HG02623 (cell line): ENCODE results near the gene SGSM1.
"Not testable (repeated sequence)": the region's sequence is repeated elsewhere in the genome, so short reads cannot be mapped to it uniquely, and the experiment has no call there.

Experiments used
- ATAC-seq: cut with Tn5 transposase; IDR thresholded peaks from one replicate; pipeline ENCODE4 v1.9.1; 2021; ENCODE audit warnings: moderate library complexity; ENCODE audit not compliant: unreplicated experiment

SGSM1 gene

DNA sequence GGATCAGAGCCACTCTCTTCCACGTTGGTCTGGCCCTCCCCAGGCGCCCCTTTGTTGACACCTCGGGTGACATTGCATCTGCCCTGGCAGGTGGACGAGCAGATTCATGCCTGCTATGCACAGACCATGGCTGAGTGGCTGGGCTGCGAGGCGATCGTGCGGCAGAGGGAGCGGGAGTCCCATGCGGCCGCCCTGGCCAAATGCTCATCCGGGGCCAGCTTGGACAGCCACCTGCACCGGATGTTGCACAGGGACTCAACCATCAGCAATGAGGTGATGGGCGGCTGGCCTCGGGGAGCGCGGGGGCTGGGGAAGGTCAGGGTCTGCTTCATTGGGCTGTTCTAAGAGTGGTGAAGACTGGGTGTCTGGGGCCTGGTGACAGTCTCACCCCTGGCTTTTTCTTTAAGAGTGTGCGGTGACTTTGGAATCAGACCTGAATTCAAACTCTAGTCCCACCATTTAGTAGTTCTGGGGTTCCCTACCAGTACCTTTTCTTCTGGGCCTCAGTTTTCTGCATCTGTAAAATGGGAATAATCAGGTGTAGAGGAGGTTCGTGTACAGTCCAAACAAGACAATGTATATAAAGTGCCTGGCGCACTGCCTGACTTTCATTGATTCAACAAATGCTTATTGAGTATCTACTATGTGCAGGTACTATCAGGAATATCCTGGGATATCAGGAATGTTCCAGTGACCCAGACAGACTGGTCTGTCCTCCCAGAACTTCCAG is 87.5 kb downstream of the SGSM1 start:
- no peak for ATAC-seq

DNA sequence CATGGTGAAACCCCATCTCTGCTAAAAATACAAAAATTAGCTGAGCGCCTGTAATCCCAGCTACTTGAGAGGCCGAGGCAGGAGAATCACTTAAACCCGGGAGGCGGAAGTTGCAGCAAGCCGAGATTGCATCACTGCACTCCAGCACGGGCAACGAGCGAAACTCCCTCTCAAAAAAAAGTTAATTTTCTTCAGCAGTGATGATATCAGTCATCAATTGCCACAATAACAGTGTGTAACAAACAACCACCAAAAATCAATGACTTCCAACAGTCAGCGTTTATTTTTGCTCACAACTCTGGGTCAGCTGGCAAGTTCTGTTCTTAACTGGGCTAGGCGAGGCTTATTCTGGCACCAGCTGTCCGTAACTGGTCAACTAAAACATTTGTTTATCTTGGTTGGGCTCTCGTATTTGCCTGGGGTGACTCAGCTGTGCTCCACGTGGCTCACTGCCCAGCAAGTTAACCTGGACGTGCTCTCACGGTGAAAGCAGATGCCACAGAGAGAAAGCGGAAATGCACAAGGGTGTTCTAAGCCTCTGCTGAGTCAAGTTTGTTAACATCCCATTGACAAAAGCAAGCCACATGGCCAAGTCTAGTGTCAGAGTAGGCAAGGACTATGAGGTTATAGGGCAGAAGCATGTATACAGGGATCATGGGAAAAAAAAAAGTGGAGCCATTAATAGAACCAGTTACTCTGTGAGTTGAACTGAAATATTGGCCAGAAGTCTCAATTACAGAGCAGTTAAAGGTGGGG is 88.4 kb downstream of the SGSM1 start:
- ATAC-seq: no peak

GRCh38 chr22:24894998-24895397 is 89.0 kb downstream of the SGSM1 start:
- no peak for ATAC-seq

DNA sequence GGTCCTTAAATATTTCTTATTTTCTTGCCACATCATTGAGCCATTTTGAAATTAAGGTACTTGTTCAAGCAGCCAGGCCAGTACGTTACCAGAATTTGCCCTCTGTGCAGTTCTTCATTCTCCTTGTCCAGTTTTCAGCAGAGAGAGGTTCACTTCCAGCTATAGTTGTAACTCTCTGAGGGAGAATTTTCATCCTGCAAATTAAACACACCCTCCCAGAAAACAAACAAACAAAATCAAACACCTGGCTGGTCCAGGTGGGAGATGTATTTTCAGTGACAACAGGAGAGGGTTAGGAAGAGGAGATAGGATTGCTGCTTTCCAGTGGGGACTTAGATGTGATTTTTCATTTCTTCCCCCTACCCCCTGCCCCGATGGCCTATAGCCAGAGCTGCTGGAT is 95.4 kb downstream of the SGSM1 start:
- ATAC-seq: no peak

GRCh38 chr22:24905909-24906308 is 99.9 kb downstream of the SGSM1 start:
- no peak for ATAC-seq

- not testable (repeated sequence) for ATAC-seq
Observed at GRCh38 chr22:24907101-24907500, 101.1 kb downstream of the SGSM1 start.

- no peak for ATAC-seq
Observed at GRCh38 chr22:24920029-24920428, 114.0 kb downstream of the SGSM1 start.

DNA sequence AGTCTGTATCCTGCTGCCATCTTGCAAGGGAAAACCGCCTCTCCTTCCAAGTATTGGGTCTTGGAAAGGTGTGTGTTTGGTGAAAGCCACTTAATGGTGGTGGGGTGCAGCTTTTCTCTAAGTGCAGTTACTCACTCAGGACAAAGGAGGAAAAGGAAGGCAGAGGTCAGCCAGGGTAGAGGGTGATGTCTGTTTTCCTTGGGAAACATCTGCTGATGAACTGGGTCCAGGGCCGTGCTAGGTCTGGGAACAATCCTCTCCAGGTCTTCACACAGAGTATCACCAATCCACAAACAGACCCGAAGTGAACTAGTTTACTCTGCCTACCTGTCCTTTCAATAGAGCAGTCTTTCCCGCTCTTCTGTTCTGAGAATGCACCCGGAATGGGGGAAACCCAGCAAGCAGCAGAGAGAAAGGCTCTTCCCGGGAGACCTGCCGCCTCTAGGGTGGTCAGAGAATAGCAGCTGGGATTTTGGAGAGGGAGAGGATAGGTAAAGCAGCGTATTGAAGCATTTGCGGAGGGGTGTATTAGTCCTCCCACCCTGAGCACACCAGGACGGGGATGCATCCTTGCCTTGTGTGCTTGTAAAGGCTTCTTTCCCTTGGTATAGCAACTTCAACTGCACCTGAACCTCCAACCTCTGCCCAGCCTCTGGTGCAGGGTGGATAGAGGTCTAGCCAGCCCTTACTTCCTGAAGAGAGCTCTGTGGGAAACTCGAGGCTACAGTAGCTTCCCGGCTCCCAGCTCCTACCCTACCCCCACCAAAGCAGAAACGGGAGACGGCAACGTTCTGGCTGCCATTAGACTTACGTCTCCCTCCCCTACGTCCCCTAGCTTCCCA is 119.8 kb downstream of the SGSM1 start:
- no peak for ATAC-seq

GRCh38 chr22:24926428-24926725 is 120.4 kb downstream of the SGSM1 start:
- ATAC-seq: no peak

- no peak for ATAC-seq
Observed at GRCh38 chr22:24926849-24927579, 121.0 kb downstream of the SGSM1 start.

GRCh38 chr22:24928322-24928721 is 122.3 kb downstream of the SGSM1 start:
- ATAC-seq: no peak

- ATAC-seq: no peak
Observed at GRCh38 chr22:24930678-24931077, 124.7 kb downstream of the SGSM1 start.

DNA sequence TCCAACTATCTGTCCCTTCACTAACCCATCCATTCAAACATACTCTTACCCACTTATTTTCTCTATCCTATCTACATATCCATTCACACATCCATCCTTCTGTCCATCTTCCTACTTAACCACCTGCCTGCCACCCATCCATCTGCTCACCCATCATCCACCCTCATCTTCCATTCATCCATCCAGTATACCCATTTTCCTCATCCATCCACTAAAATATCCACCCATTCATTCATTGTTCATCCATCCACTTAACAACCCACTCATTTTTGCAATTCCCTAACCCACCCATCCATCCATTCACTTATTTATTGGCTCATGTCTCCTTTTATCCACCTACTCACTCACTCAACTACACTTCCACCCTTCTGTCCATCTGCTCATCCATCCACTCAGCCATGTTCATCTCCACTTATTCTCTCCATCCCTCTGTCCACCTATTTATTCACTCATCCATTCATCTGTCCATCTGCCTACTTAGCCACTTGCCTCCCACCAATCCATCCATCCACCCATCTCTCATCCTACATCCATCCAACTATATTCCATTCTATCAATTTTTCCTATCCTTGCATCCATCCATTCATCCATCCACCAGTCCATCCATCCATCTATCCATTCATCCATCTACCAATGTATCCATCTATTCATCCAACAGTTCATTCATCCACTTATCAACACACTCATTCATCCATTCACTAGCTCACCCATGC is 129.9 kb downstream of the SGSM1 start:
- ATAC-seq: no peak

DNA sequence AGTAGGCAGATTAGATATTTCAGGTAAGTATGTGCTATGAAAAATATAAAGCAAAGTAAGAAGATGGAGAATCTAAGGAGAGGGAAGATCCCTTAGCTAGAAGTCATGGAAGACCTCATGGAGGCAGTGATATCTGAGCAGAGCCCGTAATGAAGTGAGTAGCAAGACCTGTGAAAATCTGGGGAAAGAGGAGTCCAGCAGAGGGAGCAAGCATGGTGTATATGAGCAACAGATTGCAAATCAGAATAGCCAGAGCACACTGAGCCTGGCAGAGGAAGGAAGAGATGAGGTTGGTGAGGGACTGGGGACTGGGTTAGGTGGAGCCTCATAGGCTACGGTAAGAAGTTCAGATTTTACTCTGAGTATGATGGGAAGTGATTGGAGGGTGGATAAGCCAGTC is 131.1 kb downstream of the SGSM1 start:
- no peak for ATAC-seq

DNA sequence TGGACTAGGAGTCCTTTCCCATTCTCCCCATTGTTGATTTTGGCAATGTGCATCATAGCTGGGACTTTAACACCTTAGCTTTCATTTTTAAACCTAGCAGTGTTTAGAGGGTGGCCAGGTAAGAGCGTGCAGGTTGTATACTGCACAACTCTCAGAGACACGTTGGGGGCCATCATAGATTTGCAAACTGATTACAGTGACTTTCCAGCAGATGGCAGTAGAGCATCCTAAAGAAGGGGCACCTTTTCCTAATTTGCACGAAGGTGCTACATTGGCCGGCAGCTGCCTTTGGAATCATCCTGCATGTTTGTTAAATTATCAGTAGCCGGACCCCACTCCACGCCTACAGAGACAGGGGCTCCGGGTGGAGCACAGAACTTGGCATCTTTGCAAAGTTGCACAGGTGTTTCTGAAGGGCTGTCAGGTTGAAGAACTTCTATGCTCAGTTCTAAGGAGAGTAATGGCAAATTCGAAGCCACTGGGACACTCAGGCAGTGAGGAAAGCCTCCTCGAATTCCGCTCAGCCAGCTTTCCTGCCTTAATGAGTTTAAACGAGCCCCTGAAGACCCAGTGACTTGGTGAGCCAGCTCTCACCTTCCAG is 132.8 kb downstream of the SGSM1 start:
- no peak for ATAC-seq

DNA sequence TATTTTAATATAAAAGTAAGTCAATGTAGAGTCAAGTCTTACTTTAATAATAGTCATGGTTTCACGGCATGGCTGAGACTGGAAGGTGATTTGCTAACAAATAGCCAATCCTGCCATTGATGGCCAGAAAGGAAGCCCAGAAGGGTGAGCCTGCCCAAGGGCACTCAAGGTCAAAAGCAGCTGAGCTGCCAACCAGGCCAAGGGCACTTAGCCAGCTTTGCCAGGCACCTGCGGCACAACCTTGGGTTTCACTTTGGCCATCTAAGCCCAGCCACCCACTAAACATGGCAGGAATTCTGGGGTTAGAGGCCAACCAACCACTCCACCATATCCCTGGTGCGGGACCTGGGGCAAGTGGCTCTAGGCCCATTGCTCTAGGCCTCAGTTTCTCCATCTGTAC is 136.3 kb downstream of the SGSM1 start:
- ATAC-seq: no peak

- no peak for ATAC-seq
Observed at GRCh38 chr22:24944217-24944937, 138.4 kb downstream of the SGSM1 start.

- ATAC-seq: no peak
Observed at GRCh38 chr22:24945430-24945829, 139.4 kb downstream of the SGSM1 start.

- no peak for ATAC-seq
Observed at GRCh38 chr22:24947383-24947782, 141.4 kb downstream of the SGSM1 start.
